SK-N-SH (cell line): ENCODE data around the gene HOXB6. TPM values are rescaled to one million over a fixed set of nuclear protein-coding genes. Genes with fewer than 3 reads are reported as not detected.

Experiments
- CTCF ChIA-PET: fragments of 300-600, 350-600 bp; formaldehyde crosslinking; extraction: SDS; loops from one replicate; lab custom pipeline; 2021; lab: Yijun Ruan, JAX
- POLR2A ChIA-PET: fragments of 350-600 bp; sonication (Branson Sonifier 250); formaldehyde crosslinking; extraction: SDS; loops from one replicate; lab custom pipeline; 2020; ENCODE audit warnings: antibody characterized with exemption, inconsistent platforms; lab: Yijun Ruan, JAX
- DNase-seq: peaks from one replicate; pipeline ENCODE4 v3.0.0; 2012
- H2AFZ ChIP-seq: fragments of 200-600 bp; sonication (generic); 2 replicates; pipeline ENCODE4 v1.8.1; 2016; ENCODE audit warnings: antibody characterized with exemption, mild to moderate bottlenecking, low read depth
- H3F3A ChIP-seq: fragments of 200-600 bp; sonication (generic); replicated peaks from 2 replicates; pipeline ENCODE3; 2016; ENCODE audit warnings: antibody characterized with exemption, mild to moderate bottlenecking; ENCODE audit not compliant: insufficient read depth
- H3K27ac ChIP-seq, 2 experiments: fragments of 200-500 bp in 1 of 2; fragments of 200-600 bp in 1 of 2; sonication (Bioruptor generic) in 1 of 2; sonication (generic), shearing (Covaris generic) in 1 of 2; 2 replicates each; pipeline versions ENCODE4 v1.5.1 to v1.6.1; 2014 to 2016; ENCODE audit warnings: low read depth in 2 of 2, inconsistent platforms in 1 of 2, low read length in 1 of 2, mild to moderate bottlenecking in 1 of 2, mixed read lengths in 1 of 2
- H3K27me3 ChIP-seq: fragments of 200-600 bp; sonication (generic), shearing (Covaris generic); 2 replicates; pipeline ENCODE4 v1.6.1; 2016; ENCODE audit warnings: mixed run types; ENCODE audit not compliant: insufficient read depth
- H3K36me3 ChIP-seq, 2 experiments: fragments of 200-500 bp in 1 of 2; fragments of 200-600 bp in 1 of 2; sonication (Bioruptor generic) in 1 of 2; sonication (generic) in 1 of 2; replicated peaks in 1 of 2; 2 replicates each; pipeline versions ENCODE3 to v1.5.1; 2014 to 2016; ENCODE audit warnings: low read length in 1 of 2, mild to moderate bottlenecking in 1 of 2; ENCODE audit not compliant: insufficient read depth in 2 of 2, control insufficient read depth in 1 of 2
- H3K4me1 ChIP-seq, 2 experiments: fragments of 200-500 bp in 1 of 2; fragments of 200-600 bp in 1 of 2; sonication (Bioruptor generic) in 1 of 2; sonication (generic), shearing (Covaris generic) in 1 of 2; 2 replicates each; pipeline versions ENCODE4 v1.5.1 to v1.6.1; 2014 to 2016; ENCODE audit warnings: low read depth in 1 of 2, low read length in 1 of 2, mixed run types in 1 of 2; ENCODE audit not compliant: insufficient read depth in 2 of 2, control insufficient read depth in 1 of 2
- H3K4me2 ChIP-seq: fragments of 200-600 bp; sonication (generic), shearing (Covaris generic); 2 replicates; pipeline ENCODE4 v1.6.1; 2017; ENCODE audit warnings: mixed run types
- H3K4me3 ChIP-seq, 2 experiments: fragments of 200-500 bp in 1 of 2; fragments of 200-600 bp in 1 of 2; sonication (Bioruptor generic) in 1 of 2; sonication (generic), shearing (Covaris generic) in 1 of 2; 2 replicates each; pipeline versions ENCODE4 v1.5.1 to v1.8.1; 2014 to 2016; ENCODE audit warnings: low read depth in 2 of 2, inconsistent platforms in 1 of 2, low read length in 1 of 2, mild to moderate bottlenecking in 1 of 2, mixed read lengths in 1 of 2, moderate library complexity in 1 of 2
- H3K79me2 ChIP-seq: fragments of 200-600 bp; sonication (generic); 2 replicates; pipeline ENCODE4 v1.8.1; 2017; ENCODE audit warnings: mild to moderate bottlenecking; ENCODE audit not compliant: insufficient read depth
- H3K9ac ChIP-seq: fragments of 200-600 bp; sonication (generic); 2 replicates; pipeline ENCODE4 v1.6.1; 2017; ENCODE audit warnings: mixed run types
- H3K9me2 ChIP-seq: fragments of 200-600 bp; sonication (generic); 2 replicates; pipeline ENCODE4 v1.6.1; 2017; ENCODE audit warnings: mixed run types
- H3K9me3 ChIP-seq: fragments of 200-600 bp; sonication (generic); 2 replicates; pipeline ENCODE4 v1.6.1; 2017; ENCODE audit warnings: mixed run types, mild to moderate bottlenecking, moderate library complexity
- H4K20me1 ChIP-seq: fragments of 200-600 bp; sonication (generic); 2 replicates; pipeline ENCODE4 v1.6.1; 2017; ENCODE audit warnings: mild to moderate bottlenecking, mixed run types; ENCODE audit not compliant: insufficient read depth
- CHD2 ChIP-seq: fragments of 150-350 bp; IDR thresholded peaks from 2 replicates; pipeline ENCODE4 v1.6.1; 2018; ENCODE audit warnings: low read length; ENCODE audit not compliant: partially characterized antibody
- ELF1 ChIP-seq: IDR thresholded peaks from 2 replicates; pipeline ENCODE4 v1.4.0; 2012
- EZH2phosphoT487 ChIP-seq: fragments of 200-600 bp; sonication (generic); IDR thresholded peaks from 2 replicates; pipeline ENCODE4 v1.6.1; 2017; ENCODE audit warnings: low read depth, mixed run types, mild to moderate bottlenecking, antibody characterized with exemption, moderate library complexity, borderline replicate concordance
- FOXJ3 ChIP-seq: sonication (generic); formaldehyde crosslinking; IDR thresholded peaks from 2 replicates; pipeline ENCODE4 v1.5.1; 2020; ENCODE audit warnings: mild to moderate bottlenecking, missing genetic modification reagents
- FOXM1 ChIP-seq: IDR thresholded peaks from 2 replicates; pipeline ENCODE4 v1.4.0; 2012; ENCODE audit warnings: low read depth, mild to moderate bottlenecking
- GATA2 ChIP-seq: sonication (generic); formaldehyde crosslinking; IDR thresholded peaks from 2 replicates; pipeline ENCODE4 v1.5.0; 2020; ENCODE audit warnings: mild to moderate bottlenecking, missing genetic modification reagents
- IRF3 ChIP-seq: fragments of 150-350 bp; IDR thresholded peaks from 2 replicates; pipeline ENCODE4 v1.6.1; 2016; ENCODE audit warnings: mild to moderate bottlenecking, low read depth, low read length
- JUND ChIP-seq: IDR thresholded peaks from 2 replicates; pipeline ENCODE4 v1.4.0; 2012
- MEF2A ChIP-seq: IDR thresholded peaks from 2 replicates; pipeline ENCODE4 v1.4.0; 2012; ENCODE audit warnings: low read depth, borderline replicate concordance
- NRF1 ChIP-seq: IDR thresholded peaks from 2 replicates; pipeline ENCODE4 v1.6.1; 2012; ENCODE audit warnings: low read depth, mild to moderate bottlenecking, low read length
- POLR2AphosphoS5 ChIP-seq: IDR thresholded peaks from 2 replicates; pipeline ENCODE4 v1.6.1; 2012; ENCODE audit warnings: low read depth, low read length
- RAD21 ChIP-seq: IDR thresholded peaks from 2 replicates; pipeline ENCODE4 v1.6.1; 2012; ENCODE audit warnings: mild to moderate bottlenecking, low read length
- REST ChIP-seq: IDR thresholded peaks from 2 replicates; pipeline ENCODE4 v1.6.1; 2012; ENCODE audit warnings: mild to moderate bottlenecking, low read depth, low read length, moderate library complexity
- RFX5 ChIP-seq: IDR thresholded peaks from 2 replicates; pipeline ENCODE4 v1.6.1; 2012; ENCODE audit warnings: mild to moderate bottlenecking, improper control_type of control experiment, low read length
- RXRA ChIP-seq: IDR thresholded peaks from 2 replicates; pipeline ENCODE4 v1.4.0; 2012; ENCODE audit warnings: low read depth, mild to moderate bottlenecking, borderline replicate concordance
- SIN3A ChIP-seq: IDR thresholded peaks from 2 replicates; pipeline ENCODE4 v1.6.1; 2012; ENCODE audit warnings: low read depth, mild to moderate bottlenecking, low read length, moderate library complexity, borderline replicate concordance
- TEAD4 ChIP-seq: IDR thresholded peaks from 2 replicates; pipeline ENCODE4 v1.4.0; 2012; ENCODE audit warnings: mild to moderate bottlenecking, borderline replicate concordance; ENCODE audit not compliant: insufficient read depth
- USF1 ChIP-seq: IDR thresholded peaks from 2 replicates; pipeline ENCODE4 v1.4.0; 2012; ENCODE audit warnings: low read depth, borderline replicate concordance
- USF2 ChIP-seq: fragments of 150-350 bp; IDR thresholded peaks from 2 replicates; pipeline ENCODE4 v1.6.1; 2017; ENCODE audit warnings: antibody characterized with exemption, low read length, low read depth, borderline replicate concordance
- ZBTB33 ChIP-seq: IDR thresholded peaks from 2 replicates; pipeline ENCODE4 v1.4.0; 2012; ENCODE audit warnings: low read depth, borderline replicate concordance
- WGBS: methylation state at CpG from one replicate; pipeline ENCODE4 v1.1.6; 2017; ENCODE audit warnings: low lambda C conversion rate; 5-methylcytosine and 5-hydroxymethylcytosine counted together
- polyA plus RNA-seq, 3 experiments: library from polyadenylated mRNA; depleted of rRNA; stranded (reverse); fragments of >200 nt; gene quantifications; 2 replicates each; pipeline ENCODE4 v1.2.3, GENCODE V29; 2012

The HOXB6 gene
- polyA plus RNA-seq, 1 of the 3 experiments (the other 2 are of a cell fraction) = not detected

- H3K4me3 ChIP-seq = no peak overlapping the region
- no peaks in the 10 kb centered on the region for H3K9me2 ChIP-seq
- H4K20me1 ChIP-seq = no peaks in the 10 kb centered on the region; the same call in 1 of the 2 replicates
- H3F3A ChIP-seq = peaks cover 4% of the 10 kb centered on the region
- H3K27ac ChIP-seq = no peak overlapping the region
- no peak overlapping the region for H2AFZ ChIP-seq
- no peak overlapping the region for H3K4me2 ChIP-seq
- ChIA-PET POLR2A (no interaction called here), CTCF (interaction anchor here (1.6 kb wide), 1 partner anchor 92 kb away, joined by 4 read pairs; no protein-coding TSS in a partner anchor)
- no peaks in the 10 kb centered on the region for H3K79me2 ChIP-seq
- H3K9me3 ChIP-seq = no peaks in the 10 kb centered on the region
- WGBS = 12% methylated on average over 3 of the region's 3 CpGs
- no peak for DNase-seq
- H3K9ac ChIP-seq = no peak overlapping the region
- TF ChIP-seq NRF1 (no peak), IRF3 (no peak), USF2 (no peak), POLR2AphosphoS5 (no peak), TEAD4 (no peak), ELF1 (no peak), MEF2A (no peak), RAD21 (no peak), ZBTB33 (no peak), FOXM1 (no peak), SIN3A (no peak), JUND (no peak), USF1 (no peak), GATA2 (CRISPR knock-in tag) (no peak), RFX5 (no peak), CHD2 (no peak), EZH2phosphoT487 (no peak), FOXJ3 (CRISPR knock-in tag) (no peak), REST (no peak), RXRA (no peak)
- no peaks in the 10 kb centered on the region for H3K4me1 ChIP-seq
- peaks cover 95% of the 10 kb centered on the region for H3K27me3 ChIP-seq
- H3K36me3 ChIP-seq = no peaks in the 10 kb centered on the region
Measured at GRCh38 chr17:48549281-48549630, 55.5 kb downstream of the HOXB6 start.
